HCT116 (cell line): ENCODE data around the gene AQP5. TPM values are rescaled to one million over a fixed set of nuclear protein-coding genes. Genes with fewer than 3 reads are reported as not detected.

Experiments
- ATAC-seq: fragments of 200-7000 bp; cut with Tn5 transposase; 2 replicates; pipeline ENCODE4 v1.9.1; 2020; ENCODE audit warnings: mild to moderate bottlenecking, moderate library complexity
- BruUV-seq: library from RNA; stranded (reverse); fragments of 400-500 nt; replicated peaks from 2 replicates; lab custom pipeline; 2021; lab: Mats Ljungman, UMichigan
- CTCF ChIA-PET: fragments of 300-600 bp; sonication (Branson Sonifier 250); formaldehyde crosslinking; loops from one replicate; lab custom pipeline; 2021; ENCODE audit warnings: antibody characterized with exemption; lab: Charles Lee
- POLR2A ChIA-PET: fragments of 300-600, 350-600 bp; sonication (Branson Sonifier 250); formaldehyde crosslinking; loops from one replicate; lab custom pipeline; 2021; ENCODE audit warnings: antibody characterized with exemption; lab: Charles Lee
- RAD21 ChIA-PET, 2 experiments: fragments of 300-600 bp; sonication (Branson Sonifier 250); formaldehyde crosslinking; loops; one replicate each; lab custom pipeline; 2023; ENCODE audit warnings: low total read pairs in 2 of 2; ENCODE audit not compliant: uncharacterized antibody in 2 of 2, unreplicated experiment in 2 of 2, low non-redundant PET in 1 of 2; lab: Charles Lee
- DNase-seq: peaks from one replicate; pipeline ENCODE4 v3.0.0-alpha.2; 2010; ENCODE audit warnings: low read depth, low spot score
- H2AFZ ChIP-seq: fragments of 200-600 bp; shearing (Covaris generic), sonication (generic); 2 replicates; pipeline ENCODE4 v1.6.1; 2017; ENCODE audit warnings: low read depth, mixed run types, mixed read lengths, antibody characterized with exemption, low read length; ENCODE audit not compliant: poor library complexity, severe bottlenecking
- H3K27ac ChIP-seq: 2 replicates; pipeline ENCODE4 v1.5.1; 2012; ENCODE audit warnings: low read depth, low read length
- H3K27me3 ChIP-seq: fragments of 200-600 bp; sonication (generic); 2 replicates; pipeline ENCODE4 v1.6.1; 2016; ENCODE audit warnings: mixed run types, low read length, mixed read lengths; ENCODE audit not compliant: insufficient read depth
- H3K36me3 ChIP-seq, 2 experiments: fragments of 200-500 bp in 1 of 2; fragments of 200-600 bp in 1 of 2; sonication (Bioruptor generic) in 1 of 2; sonication (generic) in 1 of 2; 2 replicates each; pipeline versions ENCODE4 v1.5.1 to v1.6.1; 2014 to 2016; ENCODE audit warnings: low read length in 2 of 2, inconsistent platforms in 1 of 2, mixed read lengths in 1 of 2, mixed run types in 1 of 2; ENCODE audit not compliant: insufficient read depth in 2 of 2, control insufficient read depth in 1 of 2
- H3K4me1 ChIP-seq, 2 experiments: fragments of 200-600 bp in 1 of 2; sonication (generic) in 1 of 2; 2 replicates each; pipeline versions ENCODE4 v1.5.1 to v1.6.1; 2012 to 2017; ENCODE audit warnings: low read length in 2 of 2, inconsistent platforms in 1 of 2, mild to moderate bottlenecking in 1 of 2, mixed read lengths in 1 of 2, mixed run types in 1 of 2, moderate library complexity in 1 of 2; ENCODE audit not compliant: insufficient read depth in 2 of 2, control insufficient read depth in 1 of 2
- H3K4me2 ChIP-seq: fragments of 200-600 bp; sonication (generic); 2 replicates; pipeline ENCODE4 v1.6.1; 2017; ENCODE audit warnings: mixed run types, low read length, mixed read lengths
- H3K4me3 ChIP-seq, 2 experiments: fragments of 200-600 bp in 1 of 2; sonication (generic) in 1 of 2; replicated peaks in 1 of 2; 2 replicates each; pipeline ENCODE4 v1.5.1; 2011 to 2016; ENCODE audit warnings: low read length in 2 of 2, control low read depth in 1 of 2, low read depth in 1 of 2, mild to moderate bottlenecking in 1 of 2, mixed read lengths in 1 of 2, mixed run types in 1 of 2
- H3K79me2 ChIP-seq: fragments of 200-600 bp; sonication (generic); 2 replicates; pipeline ENCODE4 v1.6.1; 2017; ENCODE audit warnings: mild to moderate bottlenecking, mixed run types, low read length, moderate library complexity, mixed read lengths; ENCODE audit not compliant: insufficient read depth
- H3K9ac ChIP-seq: fragments of 200-600 bp; sonication (generic); 2 replicates; pipeline ENCODE4 v1.6.1; 2016; ENCODE audit warnings: low read length, mixed read lengths
- H3K9me2 ChIP-seq: fragments of 200-600 bp; sonication (generic), shearing (Covaris generic); 2 replicates; pipeline ENCODE4 v1.6.1; 2017; ENCODE audit warnings: mixed run types, mild to moderate bottlenecking, moderate library complexity; ENCODE audit not compliant: insufficient read depth
- H3K9me3 ChIP-seq, 2 experiments: fragments of 200-500 bp in 1 of 2; fragments of 200-600 bp in 1 of 2; sonication (Bioruptor generic) in 1 of 2; sonication (generic) in 1 of 2; 2 replicates each; pipeline ENCODE4 v1.6.1; 2014 to 2017; ENCODE audit warnings: low read length in 2 of 2, mixed read lengths in 2 of 2, inconsistent platforms in 1 of 2, low read depth in 1 of 2, mild to moderate bottlenecking in 1 of 2, mixed run types in 1 of 2, moderate library complexity in 1 of 2; ENCODE audit not compliant: control insufficient read depth in 1 of 2, insufficient read depth in 1 of 2
- H4K20me1 ChIP-seq: fragments of 200-600 bp; sonication (generic), shearing (Covaris generic); 2 replicates; pipeline ENCODE4 v1.6.1; 2017; ENCODE audit warnings: mixed run types, mild to moderate bottlenecking, moderate library complexity; ENCODE audit not compliant: insufficient read depth
- EZH2 ChIP-seq: fragments of 200-600 bp; sonication (generic); IDR thresholded peaks from 2 replicates; pipeline ENCODE4 v1.6.1; 2017; ENCODE audit warnings: antibody characterized with exemption, mixed run types
- EZH2phosphoT487 ChIP-seq: fragments of 200-600 bp; IDR thresholded peaks from 2 replicates; pipeline ENCODE4 v1.6.1; 2018; ENCODE audit warnings: antibody characterized with exemption, borderline replicate concordance
- POLR2A ChIP-seq: IDR thresholded peaks from 2 replicates; pipeline ENCODE4 v1.7.0; 2011; ENCODE audit warnings: borderline replicate concordance; ENCODE audit not compliant: insufficient read depth, insufficient read length; ENCODE audit errors: extremely low read depth
- SIN3A ChIP-seq: IDR thresholded peaks from 2 replicates; pipeline ENCODE4 v1.6.1; 2012; ENCODE audit warnings: low read depth
- SP1 ChIP-seq: IDR thresholded peaks from 2 replicates; pipeline ENCODE4 v1.6.1; 2012; ENCODE audit warnings: low read depth
- TCF7L2 ChIP-seq: IDR thresholded peaks from 2 replicates; pipeline ENCODE4 v1.7.0; 2011; ENCODE audit warnings: borderline replicate concordance, inconsistent platforms; ENCODE audit not compliant: insufficient read depth, insufficient read length; ENCODE audit errors: extremely low read depth
- intact Hi-C: fragments of 100-400 bp; cut with micrococcal nuclease; formaldehyde crosslinking; loops from 2 replicates; pipeline ENCODE4 v1.10.0; 2022
- total RNA-seq: library from RNA; stranded (reverse); gene quantifications from one replicate; pipeline ENCODE4 v1.2.1, GENCODE V29; 2021; ENCODE audit not compliant: unreplicated experiment
- TF ChIP-seq, protein P1 (sequence below): IDR thresholded peaks from 2 replicates; pipeline ENCODE4 v1.6.1; 2012; ENCODE audit warnings: low read depth

The AQP5 gene
- total RNA-seq, 1 experiment from 2014 or later: not detected

DNA sequence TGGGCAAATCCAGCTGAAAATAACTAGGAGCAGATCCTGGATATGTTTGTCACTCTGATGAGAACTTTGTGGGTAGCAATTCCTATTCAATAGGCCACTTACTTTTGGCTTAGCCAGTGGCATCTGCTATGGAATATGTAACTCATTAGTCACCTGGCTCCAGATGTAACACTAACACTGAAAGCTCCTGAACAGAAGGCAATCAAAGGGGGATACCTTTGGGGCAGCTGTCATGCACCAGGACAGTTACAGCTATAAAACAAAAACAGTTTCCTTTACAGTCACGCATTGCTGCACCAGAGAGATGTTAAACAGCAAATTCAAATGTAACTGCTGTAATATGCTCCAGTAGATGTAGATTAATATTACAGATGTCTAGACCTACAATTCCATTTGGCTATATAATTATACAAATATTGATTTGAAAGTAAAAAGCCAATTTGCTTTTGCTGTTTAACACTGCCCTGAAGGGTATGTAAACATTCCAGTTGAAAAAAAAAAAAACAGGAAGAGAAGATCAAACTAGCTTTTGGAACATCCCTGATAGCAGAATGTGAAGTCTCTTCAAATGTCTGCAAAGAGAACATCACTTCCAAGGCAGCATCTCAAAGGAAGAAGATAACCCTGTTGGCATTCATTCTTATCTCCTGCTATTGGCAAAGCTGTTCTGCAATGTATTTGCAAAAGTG, 45.2 kb downstream of the AQP5 start:
- Histone ChIP-seq H3K79me2 (peaks cover 81% of the 10 kb centered on the region), H2AFZ (no peak overlapping the region), H3K4me3 (no peak overlapping the region), H3K4me1 (no peaks in the 10 kb centered on the region), H3K9me2 (no peaks in the 10 kb centered on the region), H3K27ac (no peak overlapping the region), H3K27me3 (no peaks in the 10 kb centered on the region), H3K9me3 (no peaks in the 10 kb centered on the region), H3K36me3 (peaks cover 31 to 53% of the 10 kb centered on the region in 2 experiments), H3K9ac (no peak overlapping the region), H4K20me1 (peaks cover 11% of the 10 kb centered on the region; the same call in 1 of the 2 replicates), H3K4me2 (no peak overlapping the region)
- no peak for DNase-seq
- no peak for ATAC-seq
- ChIA-PET CTCF (interaction anchor here (1.5 kb wide), 1 partner anchor 40 kb away, joined by 3 read pairs; no protein-coding TSS in a partner anchor), POLR2A (no interaction called here), RAD21 (no interaction called here)
- intact Hi-C loops: no loop called here
- TF ChIP-seq POLR2A (no peak), EZH2phosphoT487 (no peak), SP1 (no peak), TCF7L2 (no peak), EZH2 (no peak), SIN3A (no peak)
- TF ChIP-seq, protein P1, sequence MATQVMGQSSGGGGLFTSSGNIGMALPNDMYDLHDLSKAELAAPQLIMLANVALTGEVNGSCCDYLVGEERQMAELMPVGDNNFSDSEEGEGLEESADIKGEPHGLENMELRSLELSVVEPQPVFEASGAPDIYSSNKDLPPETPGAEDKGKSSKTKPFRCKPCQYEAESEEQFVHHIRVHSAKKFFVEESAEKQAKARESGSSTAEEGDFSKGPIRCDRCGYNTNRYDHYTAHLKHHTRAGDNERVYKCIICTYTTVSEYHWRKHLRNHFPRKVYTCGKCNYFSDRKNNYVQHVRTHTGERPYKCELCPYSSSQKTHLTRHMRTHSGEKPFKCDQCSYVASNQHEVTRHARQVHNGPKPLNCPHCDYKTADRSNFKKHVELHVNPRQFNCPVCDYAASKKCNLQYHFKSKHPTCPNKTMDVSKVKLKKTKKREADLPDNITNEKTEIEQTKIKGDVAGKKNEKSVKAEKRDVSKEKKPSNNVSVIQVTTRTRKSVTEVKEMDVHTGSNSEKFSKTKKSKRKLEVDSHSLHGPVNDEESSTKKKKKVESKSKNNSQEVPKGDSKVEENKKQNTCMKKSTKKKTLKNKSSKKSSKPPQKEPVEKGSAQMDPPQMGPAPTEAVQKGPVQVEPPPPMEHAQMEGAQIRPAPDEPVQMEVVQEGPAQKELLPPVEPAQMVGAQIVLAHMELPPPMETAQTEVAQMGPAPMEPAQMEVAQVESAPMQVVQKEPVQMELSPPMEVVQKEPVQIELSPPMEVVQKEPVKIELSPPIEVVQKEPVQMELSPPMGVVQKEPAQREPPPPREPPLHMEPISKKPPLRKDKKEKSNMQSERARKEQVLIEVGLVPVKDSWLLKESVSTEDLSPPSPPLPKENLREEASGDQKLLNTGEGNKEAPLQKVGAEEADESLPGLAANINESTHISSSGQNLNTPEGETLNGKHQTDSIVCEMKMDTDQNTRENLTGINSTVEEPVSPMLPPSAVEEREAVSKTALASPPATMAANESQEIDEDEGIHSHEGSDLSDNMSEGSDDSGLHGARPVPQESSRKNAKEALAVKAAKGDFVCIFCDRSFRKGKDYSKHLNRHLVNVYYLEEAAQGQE: no peak
- no TSS peak for BruUV-seq
